Keratinocyte (primary cell): Measurements from ENCODE around the gene QSOX1. TPM values are rescaled to one million over a fixed set of nuclear protein-coding genes. Genes with fewer than 3 reads are reported as not detected.

Source experiments
- DNase-seq: peaks from one replicate; pipeline ENCODE4 v3.0.0-alpha.2; 2011; ENCODE audit warnings: low read depth, missing footprints, low spot score
- FAIRE-seq: peaks from 2 replicates; lab custom pipeline; 2011; peaks lifted over from hg19 to GRCh38; lab: Jason Lieb, UNC
- H2AFZ ChIP-seq: 2 replicates; pipeline ENCODE4 v1.6.0; 2012; ENCODE audit warnings: low read length, control low read depth, inconsistent platforms; ENCODE audit not compliant: control insufficient read depth
- H3K27ac ChIP-seq: 2 replicates; pipeline ENCODE4 v1.5.1; 2011; ENCODE audit warnings: low read length; ENCODE audit not compliant: control insufficient read depth, insufficient read depth
- H3K27me3 ChIP-seq: 3 replicates; pipeline ENCODE4 v1.6.0; 2011; ENCODE audit warnings: low read length; ENCODE audit not compliant: control insufficient read depth, insufficient read depth; ENCODE audit errors: extremely low read depth
- H3K36me3 ChIP-seq, 2 experiments: 2 replicates in 1 of 2; 3 replicates in 1 of 2; pipeline ENCODE4 v1.5.1; 2011; ENCODE audit warnings: low read length in 2 of 2, mild to moderate bottlenecking in 1 of 2; ENCODE audit not compliant: control insufficient read depth in 2 of 2, insufficient read depth in 2 of 2; ENCODE audit errors: extremely low read depth in 1 of 2
- H3K4me1 ChIP-seq: 3 replicates; pipeline ENCODE4 v1.5.1; 2011; ENCODE audit warnings: low read length; ENCODE audit not compliant: control insufficient read depth, insufficient read depth; ENCODE audit errors: extremely low read depth
- H3K4me2 ChIP-seq: 3 replicates; pipeline ENCODE4 v1.6.0; 2011; ENCODE audit warnings: low read depth, low read length; ENCODE audit not compliant: control insufficient read depth, insufficient read depth; ENCODE audit errors: extremely low read depth
- H3K4me3 ChIP-seq, 3 experiments: fragments of 200-600 bp in 1 of 3; sonication (generic) in 1 of 3; 2 replicates in 2 of 3; 3 replicates in 1 of 3; pipeline ENCODE4 v1.5.1; 2011 to 2016; ENCODE audit warnings: low read length in 3 of 3, mild to moderate bottlenecking in 3 of 3, control low read depth in 2 of 3, inconsistent platforms in 1 of 3, low read depth in 1 of 3, mixed read lengths in 1 of 3, mixed run types in 1 of 3, moderate library complexity in 1 of 3; ENCODE audit not compliant: control insufficient read depth in 2 of 3, insufficient read depth in 2 of 3; ENCODE audit errors: extremely low read depth in 1 of 3
- H3K79me2 ChIP-seq: 2 replicates; pipeline ENCODE4 v1.6.0; 2012; ENCODE audit warnings: low read length; ENCODE audit not compliant: control insufficient read depth, insufficient read depth
- H3K9ac ChIP-seq: 3 replicates; pipeline ENCODE4 v1.6.0; 2011; ENCODE audit warnings: low read length; ENCODE audit not compliant: control insufficient read depth, insufficient read depth; ENCODE audit errors: extremely low read depth
- H3K9me1 ChIP-seq: 3 replicates; pipeline ENCODE4 v1.6.0; 2011; ENCODE audit warnings: low read length; ENCODE audit not compliant: control insufficient read depth, insufficient read depth; ENCODE audit errors: extremely low read depth
- H3K9me3 ChIP-seq: 2 replicates; pipeline ENCODE4 v1.5.1; 2012; ENCODE audit warnings: low read depth, low read length; ENCODE audit not compliant: control insufficient read depth
- H4K20me1 ChIP-seq: 3 replicates; pipeline ENCODE4 v1.6.0; 2011; ENCODE audit warnings: low read length; ENCODE audit not compliant: control insufficient read depth, insufficient read depth; ENCODE audit errors: extremely low read depth
- CTCF ChIP-seq, 3 experiments: IDR thresholded peaks in 1 of 3; conservative IDR thresholded peaks in 1 of 3; optimal IDR thresholded peaks in 1 of 3; 2 replicates in 2 of 3; 3 replicates in 1 of 3; pipeline versions ENCODE3 to v1.5.1; 2011; ENCODE audit warnings: low read length in 3 of 3, mild to moderate bottlenecking in 3 of 3, moderate library complexity in 2 of 3, control low read depth in 1 of 3, inconsistent platforms in 1 of 3; ENCODE audit not compliant: insufficient read depth in 2 of 3; ENCODE audit errors: extremely low read depth in 1 of 3
- EZH2 ChIP-seq: IDR thresholded peaks from one replicate; pipeline ENCODE4 v1.6.1; 2012; ENCODE audit warnings: inconsistent platforms, mild to moderate bottlenecking, low read length, moderate library complexity
- dilution Hi-C: fragments of 300-500 bp; cut with MboI; formaldehyde crosslinking; loops from one replicate; pipeline ENCODE4 v1.7.0; 2020; ENCODE audit warnings: low sequenced_read_pairs; ENCODE audit not compliant: extremely low pct_ligation_motif_present
- polyA plus RNA-seq, 5 experiments: library from polyadenylated mRNA; depleted of rRNA in 3 of 5; stranded (reverse) in 3 of 5; stranded (forward) in 1 of 5; unstranded in 1 of 5; fragments of >200 nt; gene quantifications; 1 replicate in 1 of 5; 2 replicates in 3 of 5; 3 replicates in 1 of 5; pipeline versions ENCODE4 v1.2.1 to v1.2.3, GENCODE V29; 2011 to 2012; ENCODE audit warnings: missing spikeins in 2 of 5, low read depth in 1 of 5, low replicate concordance in 1 of 5

QSOX1 gene
- polyA plus RNA-seq, 1 donor (not counting 4 experiments of a cell fraction or from before 2014, with no cell fraction given) = 57.6 TPM

- DNase-seq (no peak), FAIRE-seq (no peak)
- H3K36me3 ChIP-seq = no peaks in the 10 kb centered on the region
- no peaks in the 10 kb centered on the region for H3K79me2 ChIP-seq
- no peak for TF ChIP-seq CTCF (optimal IDR thresholded peaks at IDR 0.05 in 1 of 3, IDR thresholded peaks at IDR 0.05 in 1 of 3, conservative IDR thresholded peaks at IDR 0.05 in 1 of 3; ENCODE audit: extremely low read depth in 1 of 3, insufficient read depth in 2 of 3, low read length in 3 of 3)
- no peak for TF ChIP-seq EZH2
- dilution Hi-C loops = no loop called here
- H3K9me1 ChIP-seq = no peaks in the 10 kb centered on the region
- no peaks in the 10 kb centered on the region for H3K4me1 ChIP-seq
- no peak overlapping the region for H3K4me2 ChIP-seq
- H3K27me3 ChIP-seq = peaks cover 34% of the 10 kb centered on the region
- H3K9ac ChIP-seq = no peak overlapping the region
- H4K20me1 ChIP-seq = no peaks in the 10 kb centered on the region
- H3K4me3 ChIP-seq = no peak overlapping the region
- no peak overlapping the region for H2AFZ ChIP-seq
- no peak overlapping the region for H3K27ac ChIP-seq
- no peaks in the 10 kb centered on the region for H3K9me3 ChIP-seq
Measured at GRCh38 chr1:180221462-180221861, 66.8 kb downstream of the QSOX1 start.

- FAIRE-seq = no peak
- dilution Hi-C loops = no loop called here
- Histone ChIP-seq H3K9ac (no peak overlapping the region), H4K20me1 (no peaks in the 10 kb centered on the region), H3K79me2 (no peaks in the 10 kb centered on the region), H3K4me2 (no peak overlapping the region), H3K4me1 (peaks cover 2% of the 10 kb centered on the region), H3K27me3 (peaks cover 61% of the 10 kb centered on the region), H3K27ac (no peak overlapping the region), H2AFZ (no peak overlapping the region), H3K9me1 (no peaks in the 10 kb centered on the region), H3K9me3 (no peaks in the 10 kb centered on the region), H3K36me3 (no peaks in the 10 kb centered on the region), H3K4me3 (no peak overlapping the region)
- no peak for DNase-seq
- TF ChIP-seq CTCF (optimal IDR thresholded peaks at IDR 0.05 in 1 of 3, IDR thresholded peaks at IDR 0.05 in 1 of 3, conservative IDR thresholded peaks at IDR 0.05 in 1 of 3; ENCODE audit: extremely low read depth in 1 of 3, insufficient read depth in 2 of 3, low read length in 3 of 3) (no peak), EZH2 (no peak)
Measured at GRCh38 chr1:180224902-180225301, 70.2 kb downstream of the QSOX1 start.
